ENCODE data around the gene SHC2.

SHC2 gene

DNA sequence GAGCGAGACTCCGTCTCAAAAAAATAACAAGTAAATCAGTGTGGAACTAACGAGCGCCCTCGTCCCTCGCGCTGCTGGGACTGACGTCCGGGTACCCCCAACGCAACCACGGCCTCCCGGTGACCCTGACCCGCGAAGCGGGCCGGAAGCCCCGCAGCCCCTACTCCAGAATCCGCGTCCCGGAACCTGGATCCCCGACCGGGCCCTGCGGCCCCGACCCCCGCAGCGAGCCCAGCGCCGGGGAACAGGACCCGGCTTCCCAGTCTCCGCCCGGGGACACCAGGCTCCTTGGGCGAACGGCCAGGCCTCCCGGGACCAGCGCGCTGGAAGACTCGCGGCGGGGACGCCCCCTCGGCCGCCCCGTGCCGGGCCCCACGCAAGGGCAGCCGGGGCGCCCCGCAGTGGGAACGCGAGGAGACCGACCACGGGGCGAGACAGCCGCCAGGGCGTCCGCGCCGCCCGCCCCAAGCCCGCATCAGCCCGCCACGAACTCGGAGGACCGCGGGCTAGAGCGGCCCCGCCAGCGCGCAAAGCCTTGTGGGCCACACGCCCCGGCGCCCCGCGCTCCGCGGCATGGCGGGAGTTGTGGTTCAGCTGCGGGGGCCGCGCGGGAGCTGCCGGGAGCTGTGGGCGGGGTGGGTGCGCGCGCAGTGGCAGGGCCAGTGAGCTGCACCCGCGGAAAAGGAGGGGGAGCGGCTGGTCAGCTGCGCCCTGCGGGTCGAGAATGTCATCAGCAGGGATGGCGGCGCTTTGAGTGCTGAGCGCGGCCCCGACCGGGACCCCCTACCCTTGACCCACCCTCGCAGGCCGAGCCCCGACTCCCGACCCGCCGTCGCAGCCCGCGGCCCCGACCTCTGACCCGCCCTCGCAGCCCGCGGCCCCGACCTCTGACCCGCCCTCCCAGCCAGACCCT lies 27.9 kb upstream of the SHC2 start (continued):
- TF ChIP-seq, protein P1, sequence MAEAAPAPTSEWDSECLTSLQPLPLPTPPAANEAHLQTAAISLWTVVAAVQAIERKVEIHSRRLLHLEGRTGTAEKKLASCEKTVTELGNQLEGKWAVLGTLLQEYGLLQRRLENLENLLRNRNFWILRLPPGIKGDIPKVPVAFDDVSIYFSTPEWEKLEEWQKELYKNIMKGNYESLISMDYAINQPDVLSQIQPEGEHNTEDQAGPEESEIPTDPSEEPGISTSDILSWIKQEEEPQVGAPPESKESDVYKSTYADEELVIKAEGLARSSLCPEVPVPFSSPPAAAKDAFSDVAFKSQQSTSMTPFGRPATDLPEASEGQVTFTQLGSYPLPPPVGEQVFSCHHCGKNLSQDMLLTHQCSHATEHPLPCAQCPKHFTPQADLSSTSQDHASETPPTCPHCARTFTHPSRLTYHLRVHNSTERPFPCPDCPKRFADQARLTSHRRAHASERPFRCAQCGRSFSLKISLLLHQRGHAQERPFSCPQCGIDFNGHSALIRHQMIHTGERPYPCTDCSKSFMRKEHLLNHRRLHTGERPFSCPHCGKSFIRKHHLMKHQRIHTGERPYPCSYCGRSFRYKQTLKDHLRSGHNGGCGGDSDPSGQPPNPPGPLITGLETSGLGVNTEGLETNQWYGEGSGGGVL (tag by site-specific recombination; IDR thresholded peaks at IDR 0.05), result no peak; the same call in 1 of the 2 replicates
- TF ChIP-seq CTCF (tag by site-specific recombination; IDR thresholded peaks at IDR 0.05) (peak; percentile 27; the same call in 1 of the 2 replicates), ZNF155 (tag by site-specific recombination; IDR thresholded peaks at IDR 0.05) (no peak), ZBTB21 (tag by site-specific recombination; IDR thresholded peaks at IDR 0.05) (no peak), ZNF26 (tag by site-specific recombination; IDR thresholded peaks at IDR 0.05) (no peak), TRIM28 (IDR thresholded peaks at IDR 0.05; ENCODE audit: borderline replicate concordance, low read length) (no peak), ZNF473 (tag by site-specific recombination; IDR thresholded peaks at IDR 0.05) (no peak), PATZ1 (tag by site-specific recombination; IDR thresholded peaks at IDR 0.05) (peak; percentile 52; the same call in 1 of the 2 replicates), GFI1B (tag by site-specific recombination; IDR thresholded peaks at IDR 0.05) (no peak), ZNF704 (tag by site-specific recombination; IDR thresholded peaks at IDR 0.05) (no peak), ZNF146 (tag by site-specific recombination; IDR thresholded peaks at IDR 0.05) (no peak), ZNF416 (tag by site-specific recombination; IDR thresholded peaks at IDR 0.05) (no peak), SP2 (tag by site-specific recombination; IDR thresholded peaks at IDR 0.05) (peak; percentile 25), OVOL3 (tag by site-specific recombination; IDR thresholded peaks at IDR 0.05) (no peak), ZNF549 (tag by site-specific recombination; IDR thresholded peaks at IDR 0.05) (no peak), ZNF223 (tag by site-specific recombination; IDR thresholded peaks at IDR 0.05) (no peak), ZNF140 (tag by site-specific recombination; IDR thresholded peaks at IDR 0.05) (no peak), ZNF112 (tag by site-specific recombination; IDR thresholded peaks at IDR 0.05) (no peak), SCRT2 (tag by site-specific recombination; IDR thresholded peaks at IDR 0.05) (no peak), WT1 (tag by site-specific recombination; IDR thresholded peaks at IDR 0.05) (no peak), ZNF280C (tag by site-specific recombination; IDR thresholded peaks at IDR 0.05) (no peak), ZNF24 (tag by site-specific recombination; IDR thresholded peaks at IDR 0.05) (no peak), ZNF610 (tag by site-specific recombination; IDR thresholded peaks at IDR 0.05; ENCODE audit: borderline replicate concordance) (peak; percentile 36; the same call in 1 of the 2 replicates), ZNF37A (tag by site-specific recombination; IDR thresholded peaks at IDR 0.05) (no peak), KLF1 (tag by site-specific recombination; IDR thresholded peaks at IDR 0.05) (no peak), ZNF623 (tag by site-specific recombination; IDR thresholded peaks at IDR 0.05) (no peak), ZNF341 (tag by site-specific recombination; IDR thresholded peaks at IDR 0.05; ENCODE audit: low read depth) (no peak), ZNF175 (tag by site-specific recombination; IDR thresholded peaks at IDR 0.05) (no peak)
- TF ChIP-seq, protein P2, sequence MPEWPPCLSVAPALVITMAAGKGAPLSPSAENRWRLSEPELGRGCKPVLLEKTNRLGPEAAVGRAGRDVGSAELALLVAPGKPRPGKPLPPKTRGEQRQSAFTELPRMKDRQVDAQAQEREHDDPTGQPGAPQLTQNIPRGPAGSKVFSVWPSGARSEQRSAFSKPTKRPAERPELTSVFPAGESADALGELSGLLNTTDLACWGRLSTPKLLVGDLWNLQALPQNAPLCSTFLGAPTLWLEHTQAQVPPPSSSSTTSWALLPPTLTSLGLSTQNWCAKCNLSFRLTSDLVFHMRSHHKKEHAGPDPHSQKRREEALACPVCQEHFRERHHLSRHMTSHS (tag by site-specific recombination; IDR thresholded peaks at IDR 0.05), result no peak

Measured in HEK293 (cell line).